GM12873 (cell line): Measurements from ENCODE around the gene FTO.

Experiments
- CTCF ChIP-seq: IDR thresholded peaks from 2 replicates; pipeline ENCODE4 v1.5.1; 2012; ENCODE audit warnings: low read depth, mild to moderate bottlenecking, moderate library complexity, low read length, control low read depth; ENCODE audit not compliant: insufficient read depth; ENCODE audit errors: missing control alignments

FTO gene

GRCh38 chr16:54135361-54136275 is 431.7 kb downstream of the FTO start:
- TF ChIP-seq CTCF, result no peak

GRCh38 chr16:54136276-54136625 is 432.3 kb downstream of the FTO start:
- no peak for TF ChIP-seq CTCF

- no peak for TF ChIP-seq CTCF
These were observed 436.3 kb downstream of the FTO start for GRCh38 chr16:54140057-54140787.

- no peak for TF ChIP-seq CTCF
These were observed 436.8 kb downstream of the FTO start for GRCh38 chr16:54140788-54141136.

GRCh38 chr16:54142787-54143186 is 438.8 kb downstream of the FTO start:
- no peak for TF ChIP-seq CTCF

- no peak for TF ChIP-seq CTCF
These were observed 439.5 kb downstream of the FTO start for GRCh38 chr16:54143410-54143809.

GRCh38 chr16:54143934-54144571 is 440.1 kb downstream of the FTO start:
- no peak for TF ChIP-seq CTCF
